ENCODE measurements around the gene MRE11. TPM values are rescaled to one million over a fixed set of nuclear protein-coding genes. Genes with fewer than 3 reads are reported as not detected.

MRE11 gene
- total RNA-seq, 1 experiment from 2014 or later, result 19.4 TPM

Small RNAs within 50 kb of the gene (small RNA-seq; reads per million reads assigned to genes)
- 0 to 0.18 reads per million in 2 experiments for gene MIR548L

Other genes starting within 250 kb of the MRE11 start
- not detected in 2 replicates for gene IZUMO1R, start 189.3 kb downstream of the MRE11 start, total RNA-seq (2014; rRNA removed; shearing (Covaris generic))
- 0.02 TPM in 1 of 2 replicates, not detected in the other for gene GPR83, start 92.4 kb downstream of the MRE11 start, total RNA-seq (2014; rRNA removed; shearing (Covaris generic))
- gene ANKRD49, start 140 bp upstream of the MRE11 start, total RNA-seq (2014; rRNA removed; shearing (Covaris generic)), result 13.9 and 16.7 TPM in 2 replicates
- not detected in 2 replicates for gene C11orf97, start 18.6 kb upstream of the MRE11 start, total RNA-seq (2014; rRNA removed; shearing (Covaris generic))
- 3.2 and 3.5 TPM in 2 replicates for gene FUT4, start 50.1 kb upstream of the MRE11 start, total RNA-seq (2014; rRNA removed; shearing (Covaris generic))
- 0.09 and 0.25 TPM in 2 replicates for gene PIWIL4, start 73.5 kb upstream of the MRE11 start, total RNA-seq (2014; rRNA removed; shearing (Covaris generic))